Measurements from ENCODE around the gene PEAK1.

Gene PEAK1

DNA sequence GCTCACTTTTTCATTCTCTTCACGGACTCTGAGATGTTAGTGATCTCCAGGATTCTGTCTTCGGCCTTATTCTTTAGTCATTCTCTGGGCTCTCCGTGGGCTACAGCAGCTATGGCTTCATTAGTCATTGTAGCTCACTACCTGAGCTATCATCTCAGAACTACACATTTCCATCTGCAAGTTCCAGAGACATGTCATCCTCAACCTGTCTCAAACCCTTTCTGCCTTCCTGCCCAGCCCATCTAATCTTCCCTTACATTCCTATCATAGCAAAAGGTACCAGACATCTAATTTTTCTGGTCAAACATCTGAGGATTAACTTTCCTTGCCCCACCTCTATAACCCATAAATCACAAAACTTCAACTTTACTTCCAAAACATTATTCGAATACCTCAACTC, 362.2 kb downstream of the PEAK1 start:
- H3K27ac ChIP-seq (ENCODE audit: extremely low read depth, low read depth, low read length), result no peak overlapping the region
- CTCF ChIA-PET, result interaction anchor here (0.6 to 1.7 kb wide), 2 partner anchors 23 to 50 kb away, joined by 3 to 6 read pairs; no protein-coding TSS in a partner anchor
- H3K4me3 ChIP-seq (ENCODE audit: low read depth, low read length), result no peak overlapping the region
- H3K4me1 ChIP-seq (ENCODE audit: control insufficient read depth, insufficient read depth, low read length), result peaks cover 36% of the 10 kb centered on the region
- TF ChIP-seq MEIS1 (CRISPR knock-in tag; IDR thresholded peaks at IDR 0.05; ENCODE audit: borderline replicate concordance) (no peak), TRIM28 (IDR thresholded peaks at IDR 0.05; ENCODE audit: borderline replicate concordance, low read length) (no peak), ZNF530 (tag by site-specific recombination; IDR thresholded peaks at IDR 0.05; ENCODE audit: low read depth) (no peak), ZNF600 (tag by site-specific recombination; IDR thresholded peaks at IDR 0.05) (0 out of 2 replicates have a peak, but pooled peaks have one; percentile 22), ZNF132 (tag by site-specific recombination; IDR thresholded peaks at IDR 0.05; ENCODE audit: borderline replicate concordance) (no peak)
- TF ChIP-seq, protein P1, sequence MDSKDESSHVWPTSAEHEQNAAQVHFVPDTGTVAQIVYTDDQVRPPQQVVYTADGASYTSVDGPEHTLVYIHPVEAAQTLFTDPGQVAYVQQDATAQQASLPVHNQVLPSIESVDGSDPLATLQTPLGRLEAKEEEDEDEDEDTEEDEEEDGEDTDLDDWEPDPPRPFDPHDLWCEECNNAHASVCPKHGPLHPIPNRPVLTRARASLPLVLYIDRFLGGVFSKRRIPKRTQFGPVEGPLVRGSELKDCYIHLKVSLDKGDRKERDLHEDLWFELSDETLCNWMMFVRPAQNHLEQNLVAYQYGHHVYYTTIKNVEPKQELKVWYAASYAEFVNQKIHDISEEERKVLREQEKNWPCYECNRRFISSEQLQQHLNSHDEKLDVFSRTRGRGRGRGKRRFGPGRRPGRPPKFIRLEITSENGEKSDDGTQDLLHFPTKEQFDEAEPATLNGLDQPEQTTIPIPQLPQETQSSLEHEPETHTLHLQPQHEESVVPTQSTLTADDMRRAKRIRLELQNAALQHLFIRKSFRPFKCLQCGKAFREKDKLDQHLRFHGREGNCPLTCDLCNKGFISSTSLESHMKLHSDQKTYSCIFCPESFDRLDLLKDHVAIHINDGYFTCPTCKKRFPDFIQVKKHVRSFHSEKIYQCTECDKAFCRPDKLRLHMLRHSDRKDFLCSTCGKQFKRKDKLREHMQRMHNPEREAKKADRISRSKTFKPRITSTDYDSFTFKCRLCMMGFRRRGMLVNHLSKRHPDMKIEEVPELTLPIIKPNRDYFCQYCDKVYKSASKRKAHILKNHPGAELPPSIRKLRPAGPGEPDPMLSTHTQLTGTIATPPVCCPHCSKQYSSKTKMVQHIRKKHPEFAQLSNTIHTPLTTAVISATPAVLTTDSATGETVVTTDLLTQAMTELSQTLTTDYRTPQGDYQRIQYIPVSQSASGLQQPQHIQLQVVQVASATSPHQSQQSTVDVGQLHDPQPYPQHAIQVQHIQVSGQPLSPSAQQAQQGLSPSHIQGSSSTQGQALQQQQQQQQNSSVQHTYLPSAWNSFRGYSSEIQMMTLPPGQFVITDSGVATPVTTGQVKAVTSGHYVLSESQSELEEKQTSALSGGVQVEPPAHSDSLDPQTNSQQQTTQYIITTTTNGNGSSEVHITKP (tag by site-specific recombination; IDR thresholded peaks at IDR 0.05), result peak; percentile 37; the same call in 1 of the 2 replicates
- no peaks in the 10 kb centered on the region for H3K9me3 ChIP-seq (ENCODE audit: control insufficient read depth, insufficient read depth, low read depth, low read length)
- POLR2A ChIA-PET, result interaction anchor here (1.2 kb wide), 1 partner anchor 13 kb away, joined by 8 read pairs; the partner anchor contains the start of gene TSPAN3
- H3K36me3 ChIP-seq (ENCODE audit: control insufficient read depth in 2 of 2, insufficient read depth in 1 of 2, low read length in 2 of 2), result peaks cover 17 to 21% of the 10 kb centered on the region in 2 experiments

DNA sequence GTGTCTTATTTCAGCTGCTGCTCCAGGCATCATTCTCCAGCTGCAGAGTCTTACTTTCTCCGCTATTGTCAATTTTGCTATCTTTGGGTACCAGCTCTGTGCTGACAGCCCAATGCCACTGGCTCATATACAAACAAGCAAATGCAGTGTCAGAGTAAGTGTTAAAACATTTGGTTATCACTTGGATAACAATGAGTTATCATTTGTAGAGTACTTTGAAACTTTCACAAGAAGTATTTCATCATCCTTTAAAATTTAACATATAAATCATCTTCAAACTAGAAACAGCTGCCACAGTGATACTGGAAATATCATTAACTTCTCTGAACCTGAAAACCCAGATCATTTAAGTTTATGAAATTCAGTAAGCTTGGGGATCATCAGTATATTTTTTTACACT, 362.8 kb downstream of the PEAK1 start:
- Histone ChIP-seq H3K4me1 (ENCODE audit: control insufficient read depth, insufficient read depth, low read length) (peaks cover 30% of the 10 kb centered on the region), H3K27ac (ENCODE audit: extremely low read depth, low read depth, low read length) (no peak overlapping the region), H3K9me3 (ENCODE audit: control insufficient read depth, insufficient read depth, low read depth, low read length) (no peaks in the 10 kb centered on the region), H3K4me3 (ENCODE audit: low read depth, low read length) (no peak overlapping the region), H3K36me3 (ENCODE audit: control insufficient read depth in 2 of 2, insufficient read depth in 1 of 2, low read length in 2 of 2) (peaks cover 23 to 27% of the 10 kb centered on the region in 2 experiments)
- ChIA-PET POLR2A (interaction anchor here (1.2 kb wide), 1 partner anchor 14 kb away, joined by 8 read pairs; the partner anchor contains the start of gene TSPAN3), CTCF (interaction anchor here (0.6 to 1.7 kb wide), 4 partner anchors 12 to 50 kb away, joined by 3 to 6 read pairs (median 4); no protein-coding TSS in a partner anchor)
- peak; percentile 37; the same call in 1 of the 2 replicates for TF ChIP-seq PRDM1 (tag by site-specific recombination; IDR thresholded peaks at IDR 0.05)
- TF ChIP-seq GLI2 (tag by site-specific recombination; IDR thresholded peaks at IDR 0.05; ENCODE audit: borderline replicate concordance, low read depth), result no peak
- no peak for TF ChIP-seq KLF1 (tag by site-specific recombination; IDR thresholded peaks at IDR 0.05)

DNA sequence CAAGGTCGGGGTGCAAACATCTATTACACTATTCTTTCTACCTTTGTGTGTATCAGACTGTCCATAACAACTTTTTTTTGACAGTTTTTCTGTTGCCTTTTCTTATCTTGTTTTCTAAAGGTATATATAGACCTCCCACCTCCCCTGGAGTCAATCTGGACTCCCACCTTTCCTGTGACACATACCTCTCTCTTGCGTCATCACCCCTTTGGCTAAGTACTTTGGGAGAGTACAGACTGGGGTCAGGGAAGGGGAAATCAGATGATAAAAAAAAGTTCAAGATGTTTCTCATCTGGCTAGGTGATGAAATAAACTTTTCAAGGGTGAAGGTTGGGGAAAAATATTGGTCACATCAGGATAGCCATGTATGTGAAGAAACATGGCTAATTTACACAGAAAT, 366.2 kb downstream of the PEAK1 start:
- ChIA-PET POLR2A (no interaction called here), CTCF (no interaction called here)

DNA sequence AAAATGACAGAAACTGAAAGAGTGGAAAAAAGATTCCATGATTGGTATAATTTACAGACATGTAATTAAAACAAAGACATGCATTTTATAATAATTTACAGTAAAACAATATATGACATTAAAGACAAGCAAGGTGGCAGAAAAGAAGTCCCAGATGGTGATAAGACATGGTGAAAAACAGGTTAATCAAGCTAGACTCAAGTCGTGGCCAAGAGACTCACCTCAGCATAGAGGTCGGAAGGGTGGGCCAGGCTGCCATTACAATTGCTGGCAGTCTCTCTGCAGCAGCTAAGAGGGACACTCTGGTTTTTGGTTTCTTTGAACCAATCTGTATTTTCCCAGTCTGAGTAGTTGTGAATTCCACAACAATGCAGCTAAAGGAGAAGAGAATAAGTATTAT, 367.3 kb downstream of the PEAK1 start:
- ChIA-PET CTCF (interaction anchor here (0.7 to 4.5 kb wide), 4 partner anchors 17 to 857 kb away, joined by 3 to 35 read pairs (median 4); no protein-coding TSS in a partner anchor), POLR2A (interaction anchor here (1.2 kb wide), 1 partner anchor 19 kb away, joined by 3 read pairs; no protein-coding TSS in a partner anchor)
- no peak overlapping the region for H3K4me3 ChIP-seq (ENCODE audit: low read depth, low read length)
- TF ChIP-seq ZNF549 (tag by site-specific recombination; IDR thresholded peaks at IDR 0.05) (no peak), ZNF555 (tag by site-specific recombination; conservative IDR thresholded peaks at IDR 0.05) (no peak), ZNF654 (tag by site-specific recombination; IDR thresholded peaks at IDR 0.05; ENCODE audit: low read depth) (no peak), ZNF416 (tag by site-specific recombination; IDR thresholded peaks at IDR 0.05) (no peak), PRDM1 (tag by site-specific recombination; IDR thresholded peaks at IDR 0.05) (no peak)
- TF ChIP-seq, protein P2, sequence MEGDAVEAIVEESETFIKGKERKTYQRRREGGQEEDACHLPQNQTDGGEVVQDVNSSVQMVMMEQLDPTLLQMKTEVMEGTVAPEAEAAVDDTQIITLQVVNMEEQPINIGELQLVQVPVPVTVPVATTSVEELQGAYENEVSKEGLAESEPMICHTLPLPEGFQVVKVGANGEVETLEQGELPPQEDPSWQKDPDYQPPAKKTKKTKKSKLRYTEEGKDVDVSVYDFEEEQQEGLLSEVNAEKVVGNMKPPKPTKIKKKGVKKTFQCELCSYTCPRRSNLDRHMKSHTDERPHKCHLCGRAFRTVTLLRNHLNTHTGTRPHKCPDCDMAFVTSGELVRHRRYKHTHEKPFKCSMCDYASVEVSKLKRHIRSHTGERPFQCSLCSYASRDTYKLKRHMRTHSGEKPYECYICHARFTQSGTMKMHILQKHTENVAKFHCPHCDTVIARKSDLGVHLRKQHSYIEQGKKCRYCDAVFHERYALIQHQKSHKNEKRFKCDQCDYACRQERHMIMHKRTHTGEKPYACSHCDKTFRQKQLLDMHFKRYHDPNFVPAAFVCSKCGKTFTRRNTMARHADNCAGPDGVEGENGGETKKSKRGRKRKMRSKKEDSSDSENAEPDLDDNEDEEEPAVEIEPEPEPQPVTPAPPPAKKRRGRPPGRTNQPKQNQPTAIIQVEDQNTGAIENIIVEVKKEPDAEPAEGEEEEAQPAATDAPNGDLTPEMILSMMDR (tag by site-specific recombination; IDR thresholded peaks at IDR 0.05), result no peak
- TF ChIP-seq, protein P3, sequence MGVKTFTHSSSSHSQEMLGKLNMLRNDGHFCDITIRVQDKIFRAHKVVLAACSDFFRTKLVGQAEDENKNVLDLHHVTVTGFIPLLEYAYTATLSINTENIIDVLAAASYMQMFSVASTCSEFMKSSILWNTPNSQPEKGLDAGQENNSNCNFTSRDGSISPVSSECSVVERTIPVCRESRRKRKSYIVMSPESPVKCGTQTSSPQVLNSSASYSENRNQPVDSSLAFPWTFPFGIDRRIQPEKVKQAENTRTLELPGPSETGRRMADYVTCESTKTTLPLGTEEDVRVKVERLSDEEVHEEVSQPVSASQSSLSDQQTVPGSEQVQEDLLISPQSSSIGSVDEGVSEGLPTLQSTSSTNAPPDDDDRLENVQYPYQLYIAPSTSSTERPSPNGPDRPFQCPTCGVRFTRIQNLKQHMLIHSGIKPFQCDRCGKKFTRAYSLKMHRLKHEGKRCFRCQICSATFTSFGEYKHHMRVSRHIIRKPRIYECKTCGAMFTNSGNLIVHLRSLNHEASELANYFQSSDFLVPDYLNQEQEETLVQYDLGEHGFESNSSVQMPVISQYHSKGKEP (tag by site-specific recombination; IDR thresholded peaks at IDR 0.05), result no peak
- no peaks in the 10 kb centered on the region; the same call in none of the 2 replicates for H3K4me1 ChIP-seq (ENCODE audit: control insufficient read depth, insufficient read depth, low read length)
- H3K27ac ChIP-seq (ENCODE audit: extremely low read depth, low read depth, low read length), result no peak overlapping the region
- H3K36me3 ChIP-seq (ENCODE audit: control insufficient read depth in 2 of 2, insufficient read depth in 1 of 2, low read length in 2 of 2), result peaks cover 63% of the 10 kb centered on the region in 2 experiments
- no peaks in the 10 kb centered on the region for H3K9me3 ChIP-seq (ENCODE audit: control insufficient read depth, insufficient read depth, low read depth, low read length)

More for the DNA sequence above, 366.2 kb downstream of the PEAK1 start:
- Histone ChIP-seq H3K27ac (ENCODE audit: extremely low read depth, low read depth, low read length) (no peak overlapping the region), H3K9me3 (ENCODE audit: control insufficient read depth, insufficient read depth, low read depth, low read length) (no peaks in the 10 kb centered on the region), H3K36me3 (ENCODE audit: control insufficient read depth in 2 of 2, insufficient read depth in 1 of 2, low read length in 2 of 2) (peaks cover 52 to 56% of the 10 kb centered on the region in 2 experiments), H3K4me3 (ENCODE audit: low read depth, low read length) (no peak overlapping the region), H3K4me1 (ENCODE audit: control insufficient read depth, insufficient read depth, low read length) (peaks cover 3% of the 10 kb centered on the region)
- TF ChIP-seq ZNF544 (tag by site-specific recombination; IDR thresholded peaks at IDR 0.05), result no peak
- no peak for TF ChIP-seq ZNF571 (tag by site-specific recombination; IDR thresholded peaks at IDR 0.05)
- TF ChIP-seq ZNF335 (tag by site-specific recombination; conservative IDR thresholded peaks at IDR 0.05), result no peak
- TF ChIP-seq GLI2 (tag by site-specific recombination; IDR thresholded peaks at IDR 0.05; ENCODE audit: borderline replicate concordance, low read depth), result no peak
- TF ChIP-seq ZNF837 (tag by site-specific recombination; IDR thresholded peaks at IDR 0.05), result no peak
- TF ChIP-seq ZNF843 (tag by site-specific recombination; IDR thresholded peaks at IDR 0.05), result no peak
- TF ChIP-seq, protein P4, sequence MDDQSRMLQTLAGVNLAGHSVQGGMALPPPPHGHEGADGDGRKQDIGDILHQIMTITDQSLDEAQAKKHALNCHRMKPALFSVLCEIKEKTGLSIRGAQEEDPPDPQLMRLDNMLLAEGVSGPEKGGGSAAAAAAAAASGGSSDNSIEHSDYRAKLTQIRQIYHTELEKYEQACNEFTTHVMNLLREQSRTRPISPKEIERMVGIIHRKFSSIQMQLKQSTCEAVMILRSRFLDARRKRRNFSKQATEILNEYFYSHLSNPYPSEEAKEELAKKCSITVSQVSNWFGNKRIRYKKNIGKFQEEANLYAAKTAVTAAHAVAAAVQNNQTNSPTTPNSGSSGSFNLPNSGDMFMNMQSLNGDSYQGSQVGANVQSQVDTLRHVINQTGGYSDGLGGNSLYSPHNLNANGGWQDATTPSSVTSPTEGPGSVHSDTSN (CRISPR knock-in tag; IDR thresholded peaks at IDR 0.05), result no peak

Data from HEK293 (cell line).